Erythroblast (primary cell): ENCODE data around the gene SIRT7.

Experiments
- DNase-seq, 2 experiments: peaks; one replicate each; lab custom pipeline; 2025; lab: John Stamatoyannopoulos, UW
- GATA1 ChIP-seq: IDR thresholded peaks from 2 replicates; pipeline ENCODE4 v1.6.1; 2011; ENCODE audit warnings: low read depth, mild to moderate bottlenecking, control low read depth, low read length, moderate library complexity
- POLR2A ChIP-seq: IDR thresholded peaks from 2 replicates; pipeline ENCODE4 v1.6.1; 2011; ENCODE audit warnings: mild to moderate bottlenecking, low read length

Gene SIRT7

GRCh38 chr17:81947189-81947588, 29.2 kb upstream of the SIRT7 start, which contains the start of gene MYADML2:
TSS of gene MYADML2 (minus strand) at chr17:81947233. CDS start at chr17:81941741, 5,492 bp downstream.
- TF ChIP-seq GATA1 (no peak), POLR2A (no peak)

GRCh38 chr17:81944858-81945257, 26.9 kb upstream of the SIRT7 start:
- TF ChIP-seq GATA1: no peak
- DNase-seq: no peak

More at GRCh38 chr17:81947189-81947588, 29.2 kb upstream of the SIRT7 start, which contains the start of gene MYADML2:
- no peak for DNase-seq

GRCh38 chr17:81942167-81942553, 24.2 kb upstream of the SIRT7 start:
- TF ChIP-seq GATA1 (no peak), POLR2A (no peak)

GRCh38 chr17:81941484-81942166, 23.6 kb upstream of the SIRT7 start:
- TF ChIP-seq GATA1 (no peak), POLR2A (no peak)
- DNase-seq: no peak

More at GRCh38 chr17:81942167-81942553, 24.2 kb upstream of the SIRT7 start:
- DNase-seq: no peak

GRCh38 chr17:81940538-81941483, 22.8 kb upstream of the SIRT7 start:
- no peak for TF ChIP-seq POLR2A
- TF ChIP-seq GATA1: no peak
- no peak for DNase-seq

- no peak for DNase-seq
- TF ChIP-seq POLR2A: no peak
- TF ChIP-seq GATA1: no peak
These were observed 22.0 kb upstream of the SIRT7 start for GRCh38 chr17:81939881-81940385.

GRCh38 chr17:81939218-81939617, 21.2 kb upstream of the SIRT7 start:
- DNase-seq: no peak
- TF ChIP-seq POLR2A (no peak), GATA1 (no peak)

GRCh38 chr17:81935709-81936084, 17.7 kb upstream of the SIRT7 start:
- TF ChIP-seq POLR2A: no peak
- no peak for TF ChIP-seq GATA1
- DNase-seq: no peak

GRCh38 chr17:81934850-81935708, 17.1 kb upstream of the SIRT7 start:
- no peak for DNase-seq
- TF ChIP-seq POLR2A: no peak
- TF ChIP-seq GATA1: no peak

- DNase-seq: no peak
- no peak for TF ChIP-seq POLR2A
These were observed 16.3 kb upstream of the SIRT7 start for GRCh38 chr17:81934098-81934757.

GRCh38 chr17:81933178-81933699, 15.3 kb upstream of the SIRT7 start:
- TF ChIP-seq POLR2A: no peak
- no peak for TF ChIP-seq GATA1
- no peak for DNase-seq

GRCh38 chr17:81932333-81932983, 14.5 kb upstream of the SIRT7 start:
- TF ChIP-seq GATA1 (no peak), POLR2A (peak; percentile 17)
- peak; percentile 75 to 83 for DNase-seq
